HFF-Myc (cell line): Measurements from ENCODE around the gene THBS1.

ENCODE experiments used
- DNase-seq: peaks from one replicate; pipeline ENCODE4 v3.0.0-alpha.2; 2011; ENCODE audit warnings: low read depth; ENCODE audit errors: extremely low read depth
- H3K4me3 ChIP-seq: replicated peaks from 2 replicates; pipeline ENCODE4 v1.5.1; 2011; ENCODE audit warnings: low read depth, mild to moderate bottlenecking, control low read depth, low read length
- CTCF ChIP-seq: IDR thresholded peaks from 2 replicates; pipeline ENCODE4 v1.5.1; 2012; ENCODE audit warnings: mild to moderate bottlenecking, low read depth, low read length, control low read depth; ENCODE audit errors: missing control alignments

Gene THBS1

GRCh38 chr15:39613271-39613670 lies 32.4 kb downstream of the THBS1 start:
- no peak for DNase-seq
- H3K4me3 ChIP-seq = no peak overlapping the region
- no peak for TF ChIP-seq CTCF

- no peak overlapping the region for H3K4me3 ChIP-seq
- no peak for TF ChIP-seq CTCF
These were observed 33.0 kb downstream of the THBS1 start for GRCh38 chr15:39613861-39614260.

GRCh38 chr15:39616731-39617455 lies 36.0 kb downstream of the THBS1 start:
- DNase-seq = no peak
- no peak for TF ChIP-seq CTCF
- H3K4me3 ChIP-seq = no peak overlapping the region

More at GRCh38 chr15:39613861-39614260, 33.0 kb downstream of the THBS1 start:
- no peak for DNase-seq

GRCh38 chr15:39618063-39618823 lies 37.4 kb downstream of the THBS1 start:
- DNase-seq = no peak
- H3K4me3 ChIP-seq = no peak overlapping the region
- no peak for TF ChIP-seq CTCF

GRCh38 chr15:39621210-39621609 lies 40.3 kb downstream of the THBS1 start:
- DNase-seq = no peak
- no peak for TF ChIP-seq CTCF
- H3K4me3 ChIP-seq = no peak overlapping the region

- DNase-seq = no peak
- no peak for TF ChIP-seq CTCF
These were observed 41.1 kb downstream of the THBS1 start for GRCh38 chr15:39621976-39622375.

More at GRCh38 chr15:39621976-39622375, 41.1 kb downstream of the THBS1 start:
- no peak overlapping the region for H3K4me3 ChIP-seq
